Measurements from ENCODE around the gene MTHFD2L. TPM values are rescaled to one million over a fixed set of nuclear protein-coding genes. Genes with fewer than 3 reads are reported as not detected.
"Not testable (repeated sequence)": the region's sequence is repeated elsewhere in the genome, so short reads cannot be mapped to it uniquely, and the experiment has no call there.

MTHFD2L gene
- total RNA-seq, 4 donors from 2014 or later: 11.4 to 23.7 (median 17.8) TPM

GRCh38 chr4:74334636-74335035 lies 176.7 kb downstream of the MTHFD2L start:
- Histone ChIP-seq H3K27ac (no peak overlapping the region), H3K27me3 (no peaks in the 10 kb centered on the region), H3K9me3 (no peaks in the 10 kb centered on the region), H3K4me3 (no peak overlapping the region), H3K36me3 (no peaks in the 10 kb centered on the region), H3K4me1 (no peaks in the 10 kb centered on the region)
- DNase-seq (ENCODE audit: low spot score in 2 of 2): no peak
- TF ChIP-seq POLR2A (IDR thresholded peaks at IDR 0.05) (no peak), CTCF (IDR thresholded peaks at IDR 0.05) (no peak), EP300 (IDR thresholded peaks at IDR 0.05) (no peak)
- 83 to 92% methylated on average over 7 of the region's 7 CpGs for WGBS, 2 donors

- no peak for DNase-seq (ENCODE audit: low spot score in 2 of 2)
- H3K4me3 ChIP-seq: no peak overlapping the region
- H3K27ac ChIP-seq: no peak overlapping the region
- no peaks in the 10 kb centered on the region for H3K9me3 ChIP-seq
- no peaks in the 10 kb centered on the region for H3K4me1 ChIP-seq
- TF ChIP-seq CTCF (IDR thresholded peaks at IDR 0.05): no peak
- no peak for TF ChIP-seq POLR2A (IDR thresholded peaks at IDR 0.05)
- TF ChIP-seq EP300 (IDR thresholded peaks at IDR 0.05): no peak
- no peaks in the 10 kb centered on the region for H3K36me3 ChIP-seq
- H3K27me3 ChIP-seq: no peaks in the 10 kb centered on the region
- WGBS, 2 donors: 72 to 88% methylated on average over 5 of the region's 5 CpGs
Measured at GRCh38 chr4:74335341-74336021, 177.6 kb downstream of the MTHFD2L start.

- H3K36me3 ChIP-seq: no peaks in the 10 kb centered on the region
- TF ChIP-seq EP300 (IDR thresholded peaks at IDR 0.05) (no peak), POLR2A (IDR thresholded peaks at IDR 0.05) (no peak), CTCF (IDR thresholded peaks at IDR 0.05) (no peak)
- peaks cover 0 to 8% (median 0%) of the 10 kb centered on the region in 4 donors for H3K9me3 ChIP-seq
- WGBS, 2 donors: 84% methylated on average over 4 of the region's 4 CpGs
- no peak overlapping the region for H3K4me3 ChIP-seq
- H3K4me1 ChIP-seq: no peaks in the 10 kb centered on the region
- no peak for DNase-seq (ENCODE audit: low spot score in 2 of 2)
- H3K27ac ChIP-seq: no peak overlapping the region
- H3K27me3 ChIP-seq: no peaks in the 10 kb centered on the region
Measured at GRCh38 chr4:74338792-74339333, 180.9 kb downstream of the MTHFD2L start.

- Histone ChIP-seq H3K4me1 (no peaks in the 10 kb centered on the region), H3K9me3 (peaks cover 0 to 14% (median 0%) of the 10 kb centered on the region in 4 donors), H3K36me3 (no peaks in the 10 kb centered on the region), H3K27ac (no peak overlapping the region), H3K4me3 (no peak overlapping the region), H3K27me3 (no peaks in the 10 kb centered on the region)
- no peak for DNase-seq (ENCODE audit: low spot score in 2 of 2)
- TF ChIP-seq POLR2A (IDR thresholded peaks at IDR 0.05) (no peak), CTCF (IDR thresholded peaks at IDR 0.05) (no peak), EP300 (IDR thresholded peaks at IDR 0.05) (no peak)
Measured at GRCh38 chr4:74339501-74339900, 181.6 kb downstream of the MTHFD2L start.

- H3K36me3 ChIP-seq; H3K4me3 ChIP-seq; H3K27ac ChIP-seq; H3K27me3 ChIP-seq; DNase-seq (ENCODE audit: low spot score in 2 of 2); H3K4me1 ChIP-seq: not testable (repeated sequence)
- peaks cover 0 to 19% (median 0%) of the 10 kb centered on the region in 4 donors for H3K9me3 ChIP-seq
Measured at GRCh38 chr4:74340421-74340820, 182.5 kb downstream of the MTHFD2L start.
